SK-N-SH (cell line): Measurements from ENCODE around the gene YY2. TPM values are rescaled to one million over a fixed set of nuclear protein-coding genes. Genes with fewer than 3 reads are reported as not detected.

Source experiments
- CTCF ChIA-PET: fragments of 300-600, 350-600 bp; formaldehyde crosslinking; extraction: SDS; loops from one replicate; lab custom pipeline; 2021; lab: Yijun Ruan, JAX
- POLR2A ChIA-PET: fragments of 350-600 bp; sonication (Branson Sonifier 250); formaldehyde crosslinking; extraction: SDS; loops from one replicate; lab custom pipeline; 2020; ENCODE audit warnings: antibody characterized with exemption, inconsistent platforms; lab: Yijun Ruan, JAX
- DNase-seq: peaks from one replicate; pipeline ENCODE4 v3.0.0; 2012
- H2AFZ ChIP-seq: fragments of 200-600 bp; sonication (generic); 2 replicates; pipeline ENCODE4 v1.8.1; 2016; ENCODE audit warnings: antibody characterized with exemption, mild to moderate bottlenecking, low read depth
- H3F3A ChIP-seq: fragments of 200-600 bp; sonication (generic); replicated peaks from 2 replicates; pipeline ENCODE3; 2016; ENCODE audit warnings: antibody characterized with exemption, mild to moderate bottlenecking; ENCODE audit not compliant: insufficient read depth
- H3K27ac ChIP-seq, 2 experiments: fragments of 200-500 bp in 1 of 2; fragments of 200-600 bp in 1 of 2; sonication (Bioruptor generic) in 1 of 2; sonication (generic), shearing (Covaris generic) in 1 of 2; 2 replicates each; pipeline versions ENCODE4 v1.5.1 to v1.6.1; 2014 to 2016; ENCODE audit warnings: low read depth in 2 of 2, inconsistent platforms in 1 of 2, low read length in 1 of 2, mild to moderate bottlenecking in 1 of 2, mixed read lengths in 1 of 2
- H3K27me3 ChIP-seq: fragments of 200-600 bp; sonication (generic), shearing (Covaris generic); 2 replicates; pipeline ENCODE4 v1.6.1; 2016; ENCODE audit warnings: mixed run types; ENCODE audit not compliant: insufficient read depth
- H3K36me3 ChIP-seq, 2 experiments: fragments of 200-500 bp in 1 of 2; fragments of 200-600 bp in 1 of 2; sonication (Bioruptor generic) in 1 of 2; sonication (generic) in 1 of 2; replicated peaks in 1 of 2; 2 replicates each; pipeline versions ENCODE3 to v1.5.1; 2014 to 2016; ENCODE audit warnings: low read length in 1 of 2, mild to moderate bottlenecking in 1 of 2; ENCODE audit not compliant: insufficient read depth in 2 of 2, control insufficient read depth in 1 of 2
- H3K4me1 ChIP-seq, 2 experiments: fragments of 200-500 bp in 1 of 2; fragments of 200-600 bp in 1 of 2; sonication (Bioruptor generic) in 1 of 2; sonication (generic), shearing (Covaris generic) in 1 of 2; 2 replicates each; pipeline versions ENCODE4 v1.5.1 to v1.6.1; 2014 to 2016; ENCODE audit warnings: low read depth in 1 of 2, low read length in 1 of 2, mixed run types in 1 of 2; ENCODE audit not compliant: insufficient read depth in 2 of 2, control insufficient read depth in 1 of 2
- H3K4me2 ChIP-seq: fragments of 200-600 bp; sonication (generic), shearing (Covaris generic); 2 replicates; pipeline ENCODE4 v1.6.1; 2017; ENCODE audit warnings: mixed run types
- H3K4me3 ChIP-seq, 2 experiments: fragments of 200-500 bp in 1 of 2; fragments of 200-600 bp in 1 of 2; sonication (Bioruptor generic) in 1 of 2; sonication (generic), shearing (Covaris generic) in 1 of 2; 2 replicates each; pipeline versions ENCODE4 v1.5.1 to v1.8.1; 2014 to 2016; ENCODE audit warnings: low read depth in 2 of 2, inconsistent platforms in 1 of 2, low read length in 1 of 2, mild to moderate bottlenecking in 1 of 2, mixed read lengths in 1 of 2, moderate library complexity in 1 of 2
- H3K79me2 ChIP-seq: fragments of 200-600 bp; sonication (generic); 2 replicates; pipeline ENCODE4 v1.8.1; 2017; ENCODE audit warnings: mild to moderate bottlenecking; ENCODE audit not compliant: insufficient read depth
- H3K9ac ChIP-seq: fragments of 200-600 bp; sonication (generic); 2 replicates; pipeline ENCODE4 v1.6.1; 2017; ENCODE audit warnings: mixed run types
- H3K9me2 ChIP-seq: fragments of 200-600 bp; sonication (generic); 2 replicates; pipeline ENCODE4 v1.6.1; 2017; ENCODE audit warnings: mixed run types
- H3K9me3 ChIP-seq: fragments of 200-600 bp; sonication (generic); 2 replicates; pipeline ENCODE4 v1.6.1; 2017; ENCODE audit warnings: mixed run types, mild to moderate bottlenecking, moderate library complexity
- H4K20me1 ChIP-seq: fragments of 200-600 bp; sonication (generic); 2 replicates; pipeline ENCODE4 v1.6.1; 2017; ENCODE audit warnings: mild to moderate bottlenecking, mixed run types; ENCODE audit not compliant: insufficient read depth
- CHD2 ChIP-seq: fragments of 150-350 bp; IDR thresholded peaks from 2 replicates; pipeline ENCODE4 v1.6.1; 2018; ENCODE audit warnings: low read length; ENCODE audit not compliant: partially characterized antibody
- ELF1 ChIP-seq: IDR thresholded peaks from 2 replicates; pipeline ENCODE4 v1.4.0; 2012
- EP300 ChIP-seq, 2 experiments: IDR thresholded peaks; 2 replicates each; pipeline versions ENCODE4 v1.4.0 to v1.6.1; 2012; ENCODE audit warnings: borderline replicate concordance in 1 of 2, low read depth in 1 of 2, low read length in 1 of 2
- EZH2phosphoT487 ChIP-seq: fragments of 200-600 bp; sonication (generic); IDR thresholded peaks from 2 replicates; pipeline ENCODE4 v1.6.1; 2017; ENCODE audit warnings: low read depth, mixed run types, mild to moderate bottlenecking, antibody characterized with exemption, moderate library complexity, borderline replicate concordance
- FOSL2 ChIP-seq: IDR thresholded peaks from 2 replicates; pipeline ENCODE4 v1.4.0; 2012; ENCODE audit warnings: low read depth, mild to moderate bottlenecking, moderate library complexity, borderline replicate concordance
- JUND ChIP-seq: IDR thresholded peaks from 2 replicates; pipeline ENCODE4 v1.4.0; 2012
- MEF2A ChIP-seq: IDR thresholded peaks from 2 replicates; pipeline ENCODE4 v1.4.0; 2012; ENCODE audit warnings: low read depth, borderline replicate concordance
- MXI1 ChIP-seq: IDR thresholded peaks from 2 replicates; pipeline ENCODE4 v1.6.1; 2012; ENCODE audit warnings: mild to moderate bottlenecking, low read depth, low read length, improper control_type of control experiment
- PBX3 ChIP-seq: IDR thresholded peaks from 2 replicates; pipeline ENCODE4; 2012
- POLR2AphosphoS5 ChIP-seq: IDR thresholded peaks from 2 replicates; pipeline ENCODE4 v1.6.1; 2012; ENCODE audit warnings: low read depth, low read length
- RCOR1 ChIP-seq: fragments of 150-350 bp; IDR thresholded peaks from 2 replicates; pipeline ENCODE4 v1.6.1; 2017; ENCODE audit warnings: antibody characterized with exemption, low read length
- RXRA ChIP-seq: IDR thresholded peaks from 2 replicates; pipeline ENCODE4 v1.4.0; 2012; ENCODE audit warnings: low read depth, mild to moderate bottlenecking, borderline replicate concordance
- SMC3 ChIP-seq: IDR thresholded peaks from 2 replicates; pipeline ENCODE4 v1.6.1; 2012; ENCODE audit warnings: low read depth, low read length, improper control_type of control experiment
- TCF12 ChIP-seq: IDR thresholded peaks from 2 replicates; pipeline ENCODE4 v1.4.0; 2012
- YY1 ChIP-seq: IDR thresholded peaks from 2 replicates; pipeline ENCODE4 v1.4.0; 2012; ENCODE audit warnings: low read depth, mild to moderate bottlenecking
- WGBS: methylation state at CpG from one replicate; pipeline ENCODE4 v1.1.6; 2017; ENCODE audit warnings: low lambda C conversion rate; 5-methylcytosine and 5-hydroxymethylcytosine counted together
- polyA plus RNA-seq, 3 experiments: library from polyadenylated mRNA; depleted of rRNA; stranded (reverse); fragments of >200 nt; gene quantifications; 2 replicates each; pipeline ENCODE4 v1.2.3, GENCODE V29; 2012
- TF ChIP-seq, protein P1 (sequence below): IDR thresholded peaks from 2 replicates; pipeline ENCODE4 v1.4.0; 2012; ENCODE audit warnings: low read depth
- TF ChIP-seq, protein P2 (sequence below): IDR thresholded peaks from 2 replicates; pipeline ENCODE4 v1.6.1; 2012; ENCODE audit warnings: mild to moderate bottlenecking, low read depth, low read length, moderate library complexity
- TF ChIP-seq, protein P3 (sequence below): fragments of 150-350 bp; IDR thresholded peaks from 2 replicates; pipeline ENCODE4 v1.6.1; 2017; ENCODE audit warnings: antibody characterized with exemption, low read length, low read depth, borderline replicate concordance

Gene YY2
- polyA plus RNA-seq, 1 of the 3 experiments (the other 2 are of a cell fraction) = 2.3 TPM

DNA sequence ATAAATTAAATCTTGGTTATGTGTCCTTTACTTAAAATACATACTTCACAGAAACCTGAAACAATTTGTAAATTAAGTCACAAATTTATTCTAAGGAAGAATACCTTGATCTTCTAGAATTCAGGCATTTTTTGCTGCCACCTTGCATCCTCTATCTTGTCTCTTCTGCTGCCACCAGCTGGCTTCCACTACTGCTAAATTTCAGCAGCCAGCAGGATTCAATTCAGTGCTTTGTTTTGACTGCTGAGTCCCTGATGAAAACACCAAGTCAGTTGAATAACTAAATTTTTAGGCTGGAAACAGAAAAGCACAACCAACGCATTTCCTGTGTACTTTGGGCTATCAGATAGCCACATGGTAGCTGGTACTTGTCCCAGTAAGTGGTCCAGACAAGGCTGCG, 18.7 kb upstream of the YY2 start:
- Histone ChIP-seq H4K20me1 (no peaks in the 10 kb centered on the region), H3K4me2 (no peak overlapping the region), H3K4me3 (no peak overlapping the region), H3K9ac (no peak overlapping the region), H3K9me3 (no peaks in the 10 kb centered on the region), H3K79me2 (peaks cover 27% of the 10 kb centered on the region), H3K4me1 (no peaks in the 10 kb centered on the region; a peak in 2 of 4 replicates), H3K27ac (no peak overlapping the region), H2AFZ (peak overlapping the region; percentile 38; the same call in 1 of the 2 replicates), H3K27me3 (peaks cover 7% of the 10 kb centered on the region; the same call in 1 of the 2 replicates), H3K9me2 (no peaks in the 10 kb centered on the region), H3F3A (peaks cover 4% of the 10 kb centered on the region), H3K36me3 (no peaks in the 10 kb centered on the region)
- TF ChIP-seq PBX3 (no peak), SMC3 (no peak), ELF1 (no peak), YY1 (no peak), RCOR1 (no peak), EZH2phosphoT487 (no peak), FOSL2 (no peak), CHD2 (no peak), MEF2A (no peak), EP300 (IDR thresholded peaks at IDR 0.05; ENCODE audit: borderline replicate concordance in 1 of 2, low read depth in 1 of 2, low read length in 1 of 2) (no peak), JUND (no peak), MXI1 (no peak), RXRA (no peak), POLR2AphosphoS5 (no peak), TCF12 (no peak)
- TF ChIP-seq, protein P1, sequence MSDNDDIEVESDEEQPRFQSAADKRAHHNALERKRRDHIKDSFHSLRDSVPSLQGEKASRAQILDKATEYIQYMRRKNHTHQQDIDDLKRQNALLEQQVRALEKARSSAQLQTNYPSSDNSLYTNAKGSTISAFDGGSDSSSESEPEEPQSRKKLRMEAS = no peak
- TF ChIP-seq, protein P2, sequence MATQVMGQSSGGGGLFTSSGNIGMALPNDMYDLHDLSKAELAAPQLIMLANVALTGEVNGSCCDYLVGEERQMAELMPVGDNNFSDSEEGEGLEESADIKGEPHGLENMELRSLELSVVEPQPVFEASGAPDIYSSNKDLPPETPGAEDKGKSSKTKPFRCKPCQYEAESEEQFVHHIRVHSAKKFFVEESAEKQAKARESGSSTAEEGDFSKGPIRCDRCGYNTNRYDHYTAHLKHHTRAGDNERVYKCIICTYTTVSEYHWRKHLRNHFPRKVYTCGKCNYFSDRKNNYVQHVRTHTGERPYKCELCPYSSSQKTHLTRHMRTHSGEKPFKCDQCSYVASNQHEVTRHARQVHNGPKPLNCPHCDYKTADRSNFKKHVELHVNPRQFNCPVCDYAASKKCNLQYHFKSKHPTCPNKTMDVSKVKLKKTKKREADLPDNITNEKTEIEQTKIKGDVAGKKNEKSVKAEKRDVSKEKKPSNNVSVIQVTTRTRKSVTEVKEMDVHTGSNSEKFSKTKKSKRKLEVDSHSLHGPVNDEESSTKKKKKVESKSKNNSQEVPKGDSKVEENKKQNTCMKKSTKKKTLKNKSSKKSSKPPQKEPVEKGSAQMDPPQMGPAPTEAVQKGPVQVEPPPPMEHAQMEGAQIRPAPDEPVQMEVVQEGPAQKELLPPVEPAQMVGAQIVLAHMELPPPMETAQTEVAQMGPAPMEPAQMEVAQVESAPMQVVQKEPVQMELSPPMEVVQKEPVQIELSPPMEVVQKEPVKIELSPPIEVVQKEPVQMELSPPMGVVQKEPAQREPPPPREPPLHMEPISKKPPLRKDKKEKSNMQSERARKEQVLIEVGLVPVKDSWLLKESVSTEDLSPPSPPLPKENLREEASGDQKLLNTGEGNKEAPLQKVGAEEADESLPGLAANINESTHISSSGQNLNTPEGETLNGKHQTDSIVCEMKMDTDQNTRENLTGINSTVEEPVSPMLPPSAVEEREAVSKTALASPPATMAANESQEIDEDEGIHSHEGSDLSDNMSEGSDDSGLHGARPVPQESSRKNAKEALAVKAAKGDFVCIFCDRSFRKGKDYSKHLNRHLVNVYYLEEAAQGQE = no peak
- TF ChIP-seq, protein P3, sequence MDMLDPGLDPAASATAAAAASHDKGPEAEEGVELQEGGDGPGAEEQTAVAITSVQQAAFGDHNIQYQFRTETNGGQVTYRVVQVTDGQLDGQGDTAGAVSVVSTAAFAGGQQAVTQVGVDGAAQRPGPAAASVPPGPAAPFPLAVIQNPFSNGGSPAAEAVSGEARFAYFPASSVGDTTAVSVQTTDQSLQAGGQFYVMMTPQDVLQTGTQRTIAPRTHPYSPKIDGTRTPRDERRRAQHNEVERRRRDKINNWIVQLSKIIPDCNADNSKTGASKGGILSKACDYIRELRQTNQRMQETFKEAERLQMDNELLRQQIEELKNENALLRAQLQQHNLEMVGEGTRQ = no peak
- WGBS = 34% methylated on average over 2 of the region's 2 CpGs
- no peak for DNase-seq
- ChIA-PET POLR2A (no interaction called here), CTCF (interaction anchor here (0.6 kb wide), 1 partner anchor 10 kb away, joined by 4 read pairs; no protein-coding TSS in a partner anchor)
